HG02981 (cell line): ENCODE data around the gene MFN1.
A peak's percentile ranks its signal among the peaks of the same experiment; 100 is the strongest.

ENCODE experiments used
- ATAC-seq: cut with Tn5 transposase; IDR thresholded peaks from one replicate; pipeline ENCODE4 v1.9.1; 2021; ENCODE audit warnings: mild to moderate bottlenecking, moderate library complexity; ENCODE audit not compliant: unreplicated experiment

The MFN1 gene

DNA sequence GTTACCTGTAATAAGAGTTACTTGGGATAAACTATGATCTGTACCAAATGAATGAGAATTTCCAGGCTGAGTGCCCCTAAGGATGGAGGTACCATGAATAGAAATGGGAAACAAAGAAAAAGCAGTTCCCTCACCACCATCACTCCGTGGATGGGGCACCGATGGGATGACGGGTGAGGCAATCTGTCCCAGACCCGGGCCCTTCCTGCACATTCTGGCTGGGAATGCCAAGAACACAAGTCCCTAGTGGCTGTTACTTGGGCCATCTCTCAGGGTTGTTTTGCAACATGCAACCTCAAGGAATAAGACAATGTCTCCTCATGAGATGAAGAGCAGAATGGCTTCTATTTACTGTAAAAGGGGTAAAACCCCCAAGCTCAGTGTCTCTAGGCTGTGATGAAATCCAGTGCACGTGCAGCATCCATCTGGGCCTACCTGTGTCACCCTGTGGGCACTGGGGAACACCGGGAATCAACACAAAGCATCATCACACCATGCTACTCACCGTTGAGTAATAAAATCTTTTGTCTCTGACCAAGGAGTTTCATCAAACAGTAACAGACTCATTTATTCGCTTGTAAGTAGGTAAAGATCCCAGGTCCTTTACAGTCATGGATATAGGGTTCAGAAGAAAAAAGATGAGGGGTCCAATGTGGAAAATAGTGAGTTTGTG, 81.5 kb downstream of the MFN1 start:
- ATAC-seq, result no peak

- no peak for ATAC-seq
These were observed 82.9 kb downstream of the MFN1 start for GRCh38 chr3:179430277-179430870.

GRCh38 chr3:179432021-179432420, 84.5 kb downstream of the MFN1 start:
- peak; percentile 63 for ATAC-seq

DNA sequence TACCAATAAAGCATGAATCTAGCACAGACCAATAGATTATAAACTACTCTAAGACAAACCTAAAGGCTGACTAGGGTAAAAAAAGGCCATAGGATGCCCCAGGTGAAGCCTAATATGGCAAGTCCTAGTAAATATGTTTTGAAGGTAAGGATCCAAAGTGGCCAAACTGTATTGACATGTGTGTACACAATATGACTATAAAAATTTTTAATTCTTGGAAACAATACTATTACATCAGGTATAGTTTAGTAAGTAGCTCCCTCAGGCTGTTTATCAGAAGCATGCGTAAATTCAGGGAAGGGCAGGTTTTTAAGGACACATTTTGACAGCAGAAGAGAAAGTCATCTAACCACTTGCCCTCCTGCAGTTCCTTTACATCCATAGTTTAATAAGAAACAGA, 84.9 kb downstream of the MFN1 start:
- ATAC-seq, result no peak

GRCh38 chr3:179436517-179436916, 89.0 kb downstream of the MFN1 start:
- no peak for ATAC-seq

GRCh38 chr3:179438841-179439240, 91.3 kb downstream of the MFN1 start:
- peak; percentile 71 for ATAC-seq
